A549 (cell line): Measurements from ENCODE around the gene RNF225. TPM values are rescaled to one million over a fixed set of nuclear protein-coding genes. Genes with fewer than 3 reads are reported as not detected.

Experiments
- ATAC-seq, 2 experiments: fragments of 200-7000 bp in 1 of 2; fragments of >200 bp in 1 of 2; cut with Nextera tagmentation in 1 of 2; cut with Tn5 transposase in 1 of 2; 3 replicates each; pipeline versions ENCODE4 v1.8.0 to v1.9.1; 2018 to 2020; ENCODE audit warnings: mild to moderate bottlenecking in 1 of 2, moderate library complexity in 1 of 2
- CTCF ChIA-PET: fragments of 300-600 bp; sonication (Branson Sonifier 250); formaldehyde crosslinking; extraction: SDS; loops from one replicate; lab custom pipeline; 2021; ENCODE audit warnings: antibody characterized with exemption, inconsistent platforms; lab: Yijun Ruan, JAX
- POLR2A ChIA-PET: fragments of 350-600 bp; formaldehyde crosslinking; extraction: SDS; loops from one replicate; lab custom pipeline; 2021; ENCODE audit warnings: antibody characterized with exemption, inconsistent platforms; lab: Yijun Ruan, JAX
- DNase-seq, 2 experiments: peaks; one replicate each; pipeline versions ENCODE4 v3.0.0 to v3.0.0-alpha.2; 2011 to 2016; ENCODE audit warnings: low read depth in 1 of 2, low spot score in 1 of 2
- FAIRE-seq: peaks from 2 replicates; lab custom pipeline; 2011; peaks lifted over from hg19 to GRCh38; lab: Jason Lieb, UNC
- H3K27ac ChIP-seq, 2 experiments: fragments of >200 bp; sonication (Bioruptor Twin); formaldehyde crosslinking; 3 replicates each; pipeline ENCODE4 v1.5.1; 2016 to 2017
- H3K4me1 ChIP-seq: fragments of >200 bp; sonication (Bioruptor Twin); formaldehyde crosslinking; 3 replicates; pipeline ENCODE4 v1.6.1; 2016
- H3K4me2 ChIP-seq: fragments of >200 bp; sonication (Bioruptor Twin); formaldehyde crosslinking; 3 replicates; pipeline ENCODE4 v1.6.1; 2016
- H3K4me3 ChIP-seq: fragments of >200 bp; sonication (Bioruptor Twin); formaldehyde crosslinking; 3 replicates; pipeline ENCODE4 v1.5.1; 2016
- H3K9me3 ChIP-seq: fragments of >200 bp; sonication (Bioruptor Twin); formaldehyde crosslinking; 3 replicates; pipeline ENCODE4 v1.6.1; 2016
- HEYL ChIP-seq: fragments of 250-450 bp; sonication (Bioruptor Pico); IDR thresholded peaks from 2 replicates; pipeline ENCODE4 v1.8.0; 2021; ENCODE audit warnings: mild to moderate bottlenecking, moderate library complexity
- JUNB ChIP-seq: fragments of >200 bp; sonication (Bioruptor Twin); formaldehyde crosslinking; IDR thresholded peaks from 2 replicates; pipeline ENCODE4 v1.6.1; 2016
- KDM1A ChIP-seq: fragments of 200-600 bp; sonication (generic); IDR thresholded peaks from 2 replicates; pipeline ENCODE4 v1.6.1; 2016; ENCODE audit warnings: low read depth, mild to moderate bottlenecking
- KDM5A ChIP-seq: fragments of 200-600 bp; sonication (generic); IDR thresholded peaks from 2 replicates; pipeline ENCODE4 v1.6.1; 2016; ENCODE audit warnings: antibody characterized with exemption, mild to moderate bottlenecking
- MAFK ChIP-seq: fragments of 450-650 bp; IDR thresholded peaks from 2 replicates; pipeline ENCODE4 v1.6.1; 2014; ENCODE audit not compliant: partially characterized antibody
- MYC ChIP-seq: IDR thresholded peaks from 2 replicates; pipeline ENCODE4 v1.6.1; 2012; ENCODE audit warnings: mild to moderate bottlenecking, inconsistent platforms, low read length, improper control_type of control experiment, borderline replicate concordance
- PHF8 ChIP-seq: fragments of 200-600 bp; sonication (generic); IDR thresholded peaks from 2 replicates; pipeline ENCODE4 v1.6.1; 2016; ENCODE audit warnings: low read depth, mild to moderate bottlenecking, antibody characterized with exemption, moderate library complexity, borderline replicate concordance
- RARB ChIP-seq: fragments of 250-450 bp; sonication (Bioruptor Pico); IDR thresholded peaks from 2 replicates; pipeline ENCODE4 v1.8.0; 2021; ENCODE audit warnings: mild to moderate bottlenecking, moderate library complexity
- RCOR1 ChIP-seq: fragments of 150-350 bp; IDR thresholded peaks from 2 replicates; pipeline ENCODE4 v1.6.1; 2014; ENCODE audit warnings: antibody characterized with exemption, low read length, low read depth
- RFX5 ChIP-seq: fragments of 450-650 bp; IDR thresholded peaks from 2 replicates; pipeline ENCODE4 v1.7.1; 2014; ENCODE audit warnings: antibody characterized with exemption, mild to moderate bottlenecking, moderate library complexity
- TFCP2L1 ChIP-seq: fragments of 250-450 bp; sonication (Bioruptor Pico); IDR thresholded peaks from 2 replicates; pipeline ENCODE4 v1.5.0; 2021; ENCODE audit warnings: mild to moderate bottlenecking
- ZC3H11A ChIP-seq: fragments of 450-650 bp; IDR thresholded peaks from 2 replicates; pipeline ENCODE4 v1.6.1; 2014; ENCODE audit warnings: antibody characterized with exemption, mild to moderate bottlenecking
- ZFP36 ChIP-seq: fragments of 450-650 bp; IDR thresholded peaks from 2 replicates; pipeline ENCODE4 v1.6.1; 2014; ENCODE audit warnings: borderline replicate concordance; ENCODE audit not compliant: partially characterized antibody
- ZNF302 ChIP-seq: fragments of 250-450 bp; sonication (Bioruptor Pico); IDR thresholded peaks from 2 replicates; pipeline ENCODE4 v1.9.0; 2021; ENCODE audit warnings: inconsistent platforms, mild to moderate bottlenecking, moderate library complexity
- WGBS: methylation state at CpG from one replicate; pipeline ENCODE4 v1.1.6; 2017; ENCODE audit errors: missing lambda C conversion rate; 5-methylcytosine and 5-hydroxymethylcytosine counted together
- polyA plus RNA-seq, 4 experiments: library from polyadenylated mRNA; depleted of rRNA in 3 of 4; stranded (reverse); fragments of >200 nt; fragmentation: RNase III in 1 of 4; extraction: RNeasy Plus Mini Kit Qiagen cat#74134 plus additional on column Dnase treatment in 1 of 4; gene quantifications; 2 replicates in 3 of 4; 3 replicates in 1 of 4; pipeline ENCODE4 v1.2.3, GENCODE V29; 2011 to 2017
- TF ChIP-seq, protein P1 (sequence below): fragments of 150-350 bp; IDR thresholded peaks from 2 replicates; pipeline ENCODE4 v1.6.1; 2014; ENCODE audit warnings: low read depth, mild to moderate bottlenecking, low read length
- TF ChIP-seq, protein P2 (sequence below): fragments of 250-450 bp; sonication (Bioruptor Pico); IDR thresholded peaks from 2 replicates; pipeline ENCODE4 v1.5.0; 2020; ENCODE audit warnings: low read depth, mild to moderate bottlenecking, moderate library complexity
- TF ChIP-seq, protein P3 (sequence below): fragments of 450-650 bp; IDR thresholded peaks from 2 replicates; pipeline ENCODE4 v1.6.1; 2014; ENCODE audit warnings: antibody characterized with exemption
- TF ChIP-seq, protein P4 (sequence below): IDR thresholded peaks from 2 replicates; pipeline ENCODE4 v1.6.1; 2012
- TF ChIP-seq, protein P5 (sequence below): fragments of 250-450 bp; sonication (Bioruptor Pico); IDR thresholded peaks from 2 replicates; pipeline ENCODE4 v1.5.0; 2021; ENCODE audit warnings: mild to moderate bottlenecking, moderate library complexity, borderline replicate concordance
- TF ChIP-seq, protein P6 (sequence below): fragments of >200 bp; sonication (Bioruptor Twin); formaldehyde crosslinking; IDR thresholded peaks from 2 replicates; pipeline ENCODE4 v1.6.1; 2016

RNF225 gene
- polyA plus RNA-seq, 2 of the 4 experiments (the other 2 are of a cell fraction), result not detected

DNA sequence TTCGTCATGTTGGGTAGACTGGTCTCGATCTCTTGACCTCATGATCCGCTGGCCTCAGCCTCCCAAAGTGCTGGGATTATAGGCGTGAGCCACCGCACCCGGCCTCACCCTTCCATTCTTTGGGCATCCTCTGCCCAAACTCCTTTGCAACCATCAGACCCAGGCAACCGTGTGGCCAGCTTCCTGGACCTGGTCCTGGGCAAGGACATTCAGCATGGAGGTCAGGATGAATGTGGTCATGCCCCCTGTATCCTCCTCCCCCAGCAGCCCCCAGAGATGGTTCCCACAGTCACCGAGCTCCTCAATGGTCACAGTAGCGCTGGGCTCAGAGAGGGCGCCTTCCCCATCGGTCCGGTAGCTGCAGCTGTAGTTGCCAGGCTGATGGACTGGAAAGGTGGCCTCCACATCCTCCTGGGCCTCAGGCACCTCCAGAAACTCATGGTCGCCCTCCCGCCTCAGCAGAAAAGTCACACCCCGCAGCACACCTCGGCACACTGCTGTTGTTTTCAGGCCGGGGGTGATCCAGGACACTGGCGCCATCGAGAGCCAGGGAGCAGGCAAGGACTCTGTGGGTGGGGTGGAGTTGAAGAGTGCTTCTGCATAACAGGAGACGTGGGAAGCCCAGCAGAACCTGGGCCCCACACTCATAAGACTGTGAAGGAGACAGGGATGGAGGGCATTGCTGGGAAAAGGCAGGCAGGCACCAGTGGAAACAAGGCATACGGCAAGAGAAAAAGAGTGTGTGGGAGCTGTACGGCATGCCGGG is 43.3 kb upstream of the RNF225 start:
- Histone ChIP-seq H3K4me2 (no peak overlapping the region), H3K9me3 (peaks cover 4% of the 10 kb centered on the region; the same call in 1 of the 3 replicates)
- no peak for TF ChIP-seq PHF8
- TF ChIP-seq, protein P1, sequence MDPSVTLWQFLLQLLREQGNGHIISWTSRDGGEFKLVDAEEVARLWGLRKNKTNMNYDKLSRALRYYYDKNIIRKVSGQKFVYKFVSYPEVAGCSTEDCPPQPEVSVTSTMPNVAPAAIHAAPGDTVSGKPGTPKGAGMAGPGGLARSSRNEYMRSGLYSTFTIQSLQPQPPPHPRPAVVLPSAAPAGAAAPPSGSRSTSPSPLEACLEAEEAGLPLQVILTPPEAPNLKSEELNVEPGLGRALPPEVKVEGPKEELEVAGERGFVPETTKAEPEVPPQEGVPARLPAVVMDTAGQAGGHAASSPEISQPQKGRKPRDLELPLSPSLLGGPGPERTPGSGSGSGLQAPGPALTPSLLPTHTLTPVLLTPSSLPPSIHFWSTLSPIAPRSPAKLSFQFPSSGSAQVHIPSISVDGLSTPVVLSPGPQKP, result no peak
- TF ChIP-seq HEYL (CRISPR knock-in tag), result no peak
- TF ChIP-seq RFX5, result no peak
- TF ChIP-seq, protein P2, sequence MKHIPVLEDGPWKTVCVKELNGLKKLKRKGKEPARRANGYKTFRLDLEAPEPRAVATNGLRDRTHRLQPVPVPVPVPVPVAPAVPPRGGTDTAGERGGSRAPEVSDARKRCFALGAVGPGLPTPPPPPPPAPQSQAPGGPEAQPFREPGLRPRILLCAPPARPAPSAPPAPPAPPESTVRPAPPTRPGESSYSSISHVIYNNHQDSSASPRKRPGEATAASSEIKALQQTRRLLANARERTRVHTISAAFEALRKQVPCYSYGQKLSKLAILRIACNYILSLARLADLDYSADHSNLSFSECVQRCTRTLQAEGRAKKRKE, result no peak
- no peak for TF ChIP-seq MYC
- TF ChIP-seq JUNB, result no peak
- TF ChIP-seq KDM1A, result no peak
- no peak for TF ChIP-seq RCOR1
- TF ChIP-seq, protein P3, sequence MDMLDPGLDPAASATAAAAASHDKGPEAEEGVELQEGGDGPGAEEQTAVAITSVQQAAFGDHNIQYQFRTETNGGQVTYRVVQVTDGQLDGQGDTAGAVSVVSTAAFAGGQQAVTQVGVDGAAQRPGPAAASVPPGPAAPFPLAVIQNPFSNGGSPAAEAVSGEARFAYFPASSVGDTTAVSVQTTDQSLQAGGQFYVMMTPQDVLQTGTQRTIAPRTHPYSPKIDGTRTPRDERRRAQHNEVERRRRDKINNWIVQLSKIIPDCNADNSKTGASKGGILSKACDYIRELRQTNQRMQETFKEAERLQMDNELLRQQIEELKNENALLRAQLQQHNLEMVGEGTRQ, result no peak
- no peak for TF ChIP-seq KDM5A
- TF ChIP-seq, protein P4, sequence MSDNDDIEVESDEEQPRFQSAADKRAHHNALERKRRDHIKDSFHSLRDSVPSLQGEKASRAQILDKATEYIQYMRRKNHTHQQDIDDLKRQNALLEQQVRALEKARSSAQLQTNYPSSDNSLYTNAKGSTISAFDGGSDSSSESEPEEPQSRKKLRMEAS, result no peak
- TF ChIP-seq ZC3H11A, result no peak
- TF ChIP-seq TFCP2L1 (CRISPR knock-in tag), result no peak
- TF ChIP-seq, protein P5, sequence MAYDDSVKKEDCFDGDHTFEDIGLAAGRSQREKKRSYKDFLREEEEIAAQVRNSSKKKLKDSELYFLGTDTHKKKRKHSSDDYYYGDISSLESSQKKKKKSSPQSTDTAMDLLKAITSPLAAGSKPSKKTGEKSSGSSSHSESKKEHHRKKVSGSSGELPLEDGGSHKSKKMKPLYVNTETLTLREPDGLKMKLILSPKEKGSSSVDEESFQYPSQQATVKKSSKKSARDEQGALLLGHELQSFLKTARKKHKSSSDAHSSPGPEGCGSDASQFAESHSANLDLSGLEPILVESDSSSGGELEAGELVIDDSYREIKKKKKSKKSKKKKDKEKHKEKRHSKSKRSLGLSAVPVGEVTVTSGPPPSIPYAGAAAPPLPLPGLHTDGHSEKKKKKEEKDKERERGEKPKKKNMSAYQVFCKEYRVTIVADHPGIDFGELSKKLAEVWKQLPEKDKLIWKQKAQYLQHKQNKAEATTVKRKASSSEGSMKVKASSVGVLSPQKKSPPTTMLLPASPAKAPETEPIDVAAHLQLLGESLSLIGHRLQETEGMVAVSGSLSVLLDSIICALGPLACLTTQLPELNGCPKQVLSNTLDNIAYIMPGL, result no peak
- TF ChIP-seq ZFP36, result no peak
- no peak for TF ChIP-seq ZNF302 (CRISPR knock-in tag)
- no peak for TF ChIP-seq MAFK
- TF ChIP-seq, protein P6, sequence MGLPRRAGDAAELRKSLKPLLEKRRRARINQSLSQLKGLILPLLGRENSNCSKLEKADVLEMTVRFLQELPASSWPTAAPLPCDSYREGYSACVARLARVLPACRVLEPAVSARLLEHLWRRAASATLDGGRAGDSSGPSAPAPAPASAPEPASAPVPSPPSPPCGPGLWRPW, result no peak
- no peak for TF ChIP-seq RARB (CRISPR knock-in tag)
- TF ChIP-seq, all 56 proteins: peak for 0
- ChIA-PET CTCF (interaction anchor here (1.0 kb wide), 1 partner anchor 10 kb away, joined by 3 read pairs; the partner anchor contains the start of gene ZNF497), POLR2A (interaction anchor here (3.4 kb wide), 1 partner anchor 10 kb away, joined by 13 read pairs; the partner anchor contains the start of gene ZNF497)
- FAIRE-seq (no peak), DNase-seq (no peak), ATAC-seq (no peak)
- Histone ChIP-seq H3K4me3 (no peak overlapping the region), H3K27ac (no peak overlapping the region), H3K4me1 (0 out of 3 replicates have a peak, but pooled peaks cover 6% of the 10 kb centered on the region)
- WGBS, result 80% methylated on average over 23 of the region's 23 CpGs
